DND-41 (cell line): ENCODE data around the gene ZNRF4.

Experiments used
- EZH2 ChIP-seq: IDR thresholded peaks from 3 replicates; pipeline ENCODE4 v1.6.1; 2012; ENCODE audit warnings: borderline replicate concordance, low read depth, mild to moderate bottlenecking, moderate library complexity, low read length, inconsistent platforms; ENCODE audit not compliant: severe bottlenecking
- TF ChIP-seq, protein P1 (sequence below): IDR thresholded peaks from 2 replicates; pipeline ENCODE4 v1.5.1; 2012; ENCODE audit warnings: borderline replicate concordance, low read length, moderate library complexity, mild to moderate bottlenecking; ENCODE audit not compliant: poor library complexity, severe bottlenecking; ENCODE audit errors: extremely low read depth

DNA sequence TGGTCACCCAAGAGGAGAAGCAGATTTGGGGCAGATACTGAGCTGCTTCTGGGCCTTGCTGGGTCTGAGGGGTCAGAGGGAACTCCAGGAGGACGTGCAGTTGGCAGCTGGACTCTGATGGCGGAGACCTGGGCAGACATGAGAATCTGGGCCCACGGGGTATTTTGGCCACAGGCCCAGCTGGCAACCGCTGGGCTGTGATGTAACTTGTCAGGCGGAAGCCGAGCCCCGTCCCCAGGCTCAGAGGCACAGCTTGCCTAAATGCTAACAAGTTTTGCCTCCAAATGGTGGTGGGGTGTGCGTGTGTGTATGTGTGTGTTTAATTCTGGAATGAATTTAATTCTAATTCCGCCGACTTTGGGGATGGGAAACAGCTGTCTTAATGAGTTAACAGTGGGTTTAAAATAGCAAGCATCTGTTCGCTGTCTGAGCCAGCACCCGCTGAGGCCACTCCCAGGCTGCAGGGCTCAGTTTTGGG, 11.6 kb downstream of the ZNRF4 start:
- TF ChIP-seq, protein P1, sequence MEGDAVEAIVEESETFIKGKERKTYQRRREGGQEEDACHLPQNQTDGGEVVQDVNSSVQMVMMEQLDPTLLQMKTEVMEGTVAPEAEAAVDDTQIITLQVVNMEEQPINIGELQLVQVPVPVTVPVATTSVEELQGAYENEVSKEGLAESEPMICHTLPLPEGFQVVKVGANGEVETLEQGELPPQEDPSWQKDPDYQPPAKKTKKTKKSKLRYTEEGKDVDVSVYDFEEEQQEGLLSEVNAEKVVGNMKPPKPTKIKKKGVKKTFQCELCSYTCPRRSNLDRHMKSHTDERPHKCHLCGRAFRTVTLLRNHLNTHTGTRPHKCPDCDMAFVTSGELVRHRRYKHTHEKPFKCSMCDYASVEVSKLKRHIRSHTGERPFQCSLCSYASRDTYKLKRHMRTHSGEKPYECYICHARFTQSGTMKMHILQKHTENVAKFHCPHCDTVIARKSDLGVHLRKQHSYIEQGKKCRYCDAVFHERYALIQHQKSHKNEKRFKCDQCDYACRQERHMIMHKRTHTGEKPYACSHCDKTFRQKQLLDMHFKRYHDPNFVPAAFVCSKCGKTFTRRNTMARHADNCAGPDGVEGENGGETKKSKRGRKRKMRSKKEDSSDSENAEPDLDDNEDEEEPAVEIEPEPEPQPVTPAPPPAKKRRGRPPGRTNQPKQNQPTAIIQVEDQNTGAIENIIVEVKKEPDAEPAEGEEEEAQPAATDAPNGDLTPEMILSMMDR = no peak
- no peak for TF ChIP-seq EZH2
